ENCODE measurements around the gene HEBP1. TPM values are rescaled to one million over a fixed set of nuclear protein-coding genes. Genes with fewer than 3 reads are reported as not detected.

Gene HEBP1
- total RNA-seq, 1 experiment from 2014 or later = 22.2 TPM

DNA sequence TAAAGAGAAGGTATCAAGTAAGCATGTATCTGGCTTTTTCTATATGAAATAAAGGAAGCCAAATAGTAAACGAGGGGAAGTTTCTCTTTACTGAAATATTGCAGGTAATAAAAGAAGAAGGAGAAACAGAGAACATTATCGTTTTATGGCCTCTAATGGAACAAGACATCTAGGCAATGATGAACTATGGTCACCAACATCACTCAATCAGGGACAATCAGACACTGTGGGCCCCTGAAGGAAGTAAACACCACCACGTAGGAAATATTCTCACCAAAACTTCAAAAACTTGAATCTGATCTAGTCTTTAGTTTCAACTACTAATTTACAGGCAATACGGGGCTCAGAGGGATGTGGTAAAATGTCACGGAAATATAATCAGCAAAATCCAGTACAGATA lies 15.9 kb downstream of the HEBP1 start:
- Histone ChIP-seq H3T11ph (ENCODE audit: low read length) (no peak overlapping the region), H2BK15ac (ENCODE audit: low read depth, low read length) (no peak overlapping the region), H3K4me1 (ENCODE audit: insufficient read depth, low read length) (no peaks in the 10 kb centered on the region), H4K91ac (ENCODE audit: insufficient read length, low read depth, low read length) (no peak overlapping the region), H3K27me3 (ENCODE audit: insufficient read depth, low read length) (no peaks in the 10 kb centered on the region), H4K20me1 (ENCODE audit: control insufficient read depth, insufficient read depth, insufficient read length) (no peaks in the 10 kb centered on the region), H3K9ac (ENCODE audit: extremely low read depth, insufficient read length, low read length) (no peak overlapping the region), H2AFZ (ENCODE audit: low read length) (no peak overlapping the region), H3K79me1 (ENCODE audit: insufficient read depth, low read depth, low read length, poor library complexity, severe bottlenecking) (no peaks in the 10 kb centered on the region), H2BK20ac (ENCODE audit: low read depth, low read length, poor library complexity, severe bottlenecking) (no peak overlapping the region), H4K5ac (ENCODE audit: insufficient read length, low read depth, low read length) (no peak overlapping the region), H3K27ac (ENCODE audit: insufficient read length, low read depth, low read length) (no peak overlapping the region), H3K79me2 (ENCODE audit: insufficient read depth, low read length) (no peaks in the 10 kb centered on the region), H3K18ac (ENCODE audit: insufficient read length, low read depth, low read length) (no peak overlapping the region), H3K4me2 (ENCODE audit: insufficient read depth, insufficient read length, low read length) (no peak overlapping the region), H4K8ac (replicated peaks; ENCODE audit: insufficient read length, low read depth, low read length) (no peak overlapping the region), H3K14ac (ENCODE audit: insufficient read depth, low read length) (no peak overlapping the region), H3K23ac (ENCODE audit: insufficient read length, low read depth, low read length) (no peak overlapping the region), H3K23me2 (ENCODE audit: insufficient read length, low read depth, low read length, poor library complexity, severe bottlenecking) (no peaks in the 10 kb centered on the region), H3K9me3 (ENCODE audit: control insufficient read depth, low read depth, low read length) (no peaks in the 10 kb centered on the region), H2BK12ac (ENCODE audit: insufficient read length, low read depth, low read length) (no peak overlapping the region), H3K4ac (ENCODE audit: low read depth, low read length) (no peak overlapping the region), H2BK120ac (ENCODE audit: low read depth, low read length, poor library complexity, severe bottlenecking) (no peak overlapping the region), H3K56ac (ENCODE audit: insufficient read length, low read depth, low read length) (no peak overlapping the region), H2AK5ac (ENCODE audit: insufficient read length, low read length) (no peak overlapping the region), H2BK5ac (ENCODE audit: insufficient read length, low read length) (no peak overlapping the region)
- WGBS (ENCODE audit: extremely low coverage, insufficient read length, low lambda C conversion rate) = no CpG with 5 or more reads among the region's 5 CpGs
- H3K9me3 Mint-ChIP-seq = no peaks in the 10 kb centered on the region
- no peak overlapping the region for H3K4me3 Mint-ChIP-seq
- TF ChIP-seq, protein P1, sequence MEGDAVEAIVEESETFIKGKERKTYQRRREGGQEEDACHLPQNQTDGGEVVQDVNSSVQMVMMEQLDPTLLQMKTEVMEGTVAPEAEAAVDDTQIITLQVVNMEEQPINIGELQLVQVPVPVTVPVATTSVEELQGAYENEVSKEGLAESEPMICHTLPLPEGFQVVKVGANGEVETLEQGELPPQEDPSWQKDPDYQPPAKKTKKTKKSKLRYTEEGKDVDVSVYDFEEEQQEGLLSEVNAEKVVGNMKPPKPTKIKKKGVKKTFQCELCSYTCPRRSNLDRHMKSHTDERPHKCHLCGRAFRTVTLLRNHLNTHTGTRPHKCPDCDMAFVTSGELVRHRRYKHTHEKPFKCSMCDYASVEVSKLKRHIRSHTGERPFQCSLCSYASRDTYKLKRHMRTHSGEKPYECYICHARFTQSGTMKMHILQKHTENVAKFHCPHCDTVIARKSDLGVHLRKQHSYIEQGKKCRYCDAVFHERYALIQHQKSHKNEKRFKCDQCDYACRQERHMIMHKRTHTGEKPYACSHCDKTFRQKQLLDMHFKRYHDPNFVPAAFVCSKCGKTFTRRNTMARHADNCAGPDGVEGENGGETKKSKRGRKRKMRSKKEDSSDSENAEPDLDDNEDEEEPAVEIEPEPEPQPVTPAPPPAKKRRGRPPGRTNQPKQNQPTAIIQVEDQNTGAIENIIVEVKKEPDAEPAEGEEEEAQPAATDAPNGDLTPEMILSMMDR (conservative IDR thresholded peaks at IDR 0.05) = no peak
- peaks cover 10 to 18% of the 10 kb centered on the region in 2 experiments for H3K4me1 Mint-ChIP-seq
- DNase-seq = no peak
- H3K27me3 Mint-ChIP-seq (ENCODE audit: low read depth) = no peaks in the 10 kb centered on the region
- no peak overlapping the region; a peak in 1 of 7 replicates for H3K27ac Mint-ChIP-seq
- H3K36me3 Mint-ChIP-seq (ENCODE audit: insufficient read depth in 1 of 3, low read depth in 3 of 3) = peaks cover 19 to 37% (median 24%) of the 10 kb centered on the region in 3 experiments; a peak in 6 of 7 replicates

Data from H9 (cell line).